RPMI7951 (cell line): ENCODE measurements around the gene SLC22A4. TPM values are rescaled to one million over a fixed set of nuclear protein-coding genes. Genes with fewer than 3 reads are reported as not detected.

Experiments used
- DNase-seq: peaks from one replicate; pipeline ENCODE4 v3.0.0-alpha.2; 2012; ENCODE audit warnings: low read depth
- total RNA-seq: library from RNA; depleted of rRNA; stranded (reverse); fragments of >200 nt; shearing (Covaris generic); gene quantifications from 2 replicates; pipeline ENCODE4 v1.2.3, GENCODE V29; 2014

SLC22A4 gene
- total RNA-seq, 1 experiment from 2014 or later = 6.7 TPM

DNA sequence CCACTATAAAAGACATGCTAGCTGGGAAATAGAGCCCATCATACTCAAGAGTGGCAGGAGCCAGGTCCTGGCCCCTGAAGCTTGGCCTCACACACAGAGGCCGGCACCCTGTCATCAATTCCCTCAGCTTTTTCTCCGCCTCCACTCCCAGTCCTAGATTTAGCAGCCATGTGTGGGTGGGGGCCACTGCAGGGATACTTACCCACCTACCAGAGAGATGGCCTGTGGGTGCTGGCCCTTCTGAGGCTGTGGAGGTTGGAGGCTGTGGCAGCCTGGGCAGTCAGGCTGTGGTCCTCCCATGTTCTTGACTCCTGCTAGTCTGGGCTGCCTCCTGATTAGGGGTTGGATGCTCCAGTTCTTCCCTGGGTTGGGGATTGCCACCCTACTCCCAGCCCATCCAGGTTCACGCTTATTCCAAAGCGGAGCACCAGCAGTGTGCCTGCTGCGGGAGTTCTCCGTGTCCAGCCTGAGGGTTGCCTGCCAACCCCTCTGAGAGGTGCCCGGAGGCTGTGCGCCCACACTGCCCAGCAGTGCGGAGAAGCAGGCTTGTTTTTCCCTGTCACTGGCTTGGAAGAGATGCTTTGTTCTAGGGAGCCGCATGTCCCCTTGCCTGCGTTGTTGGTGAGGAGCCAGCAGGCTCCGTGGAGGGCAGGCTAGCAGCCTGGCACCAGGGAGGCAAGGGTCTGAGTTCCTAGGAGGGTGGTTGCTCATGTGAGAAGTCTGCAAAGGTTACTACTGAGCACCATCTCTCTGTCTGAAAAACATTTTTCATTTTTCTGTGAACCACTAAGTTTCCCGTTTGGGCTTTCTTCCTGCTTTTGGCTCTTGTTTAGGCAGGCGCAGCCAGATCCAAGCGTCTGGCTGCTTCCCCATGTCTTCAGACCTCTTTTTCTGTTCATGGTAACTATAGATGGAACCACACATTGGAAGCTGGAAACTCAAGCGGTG is 82.8 kb downstream of the SLC22A4 start:
- DNase-seq = no peak

DNA sequence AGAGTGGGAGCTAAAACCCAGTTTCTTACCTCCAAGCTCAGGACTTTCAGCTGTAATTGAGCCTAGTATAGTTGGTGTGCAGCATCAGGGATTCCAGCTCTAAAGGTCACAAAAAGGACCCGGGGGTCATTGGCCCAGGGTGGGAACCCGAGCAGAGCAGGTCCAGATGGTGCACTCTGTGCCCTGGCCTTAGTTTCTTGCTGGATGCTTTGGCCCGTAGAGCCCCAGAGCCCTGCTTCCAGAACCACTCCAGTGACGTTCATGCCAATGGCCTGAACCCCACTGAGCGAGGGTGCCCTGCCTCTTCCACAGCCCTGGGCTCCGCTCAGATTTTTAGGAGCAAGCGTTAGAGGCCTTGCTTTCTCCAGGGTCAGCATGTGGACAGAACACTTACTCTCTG is 83.5 kb downstream of the SLC22A4 start:
- DNase-seq = no peak

DNA sequence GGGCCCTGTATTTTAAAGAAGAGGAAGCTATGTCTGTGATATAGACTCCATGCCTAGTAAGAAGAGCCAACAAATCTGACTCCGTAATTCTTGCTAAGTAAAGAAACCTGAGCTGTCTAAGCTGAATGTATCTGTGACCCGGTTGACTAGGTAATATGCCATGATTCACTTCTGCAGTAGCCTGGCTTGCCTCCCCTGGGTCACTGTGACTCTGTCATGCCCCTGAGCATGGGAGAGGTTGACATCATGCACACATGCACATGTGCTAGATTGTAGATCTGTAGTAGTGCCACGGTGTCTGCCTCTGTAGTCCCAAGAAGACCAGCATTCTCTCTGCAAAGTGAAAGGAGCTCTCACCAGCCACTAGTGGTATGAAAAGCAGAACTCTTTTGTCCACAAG is 84.4 kb downstream of the SLC22A4 start:
- no peak for DNase-seq

DNA sequence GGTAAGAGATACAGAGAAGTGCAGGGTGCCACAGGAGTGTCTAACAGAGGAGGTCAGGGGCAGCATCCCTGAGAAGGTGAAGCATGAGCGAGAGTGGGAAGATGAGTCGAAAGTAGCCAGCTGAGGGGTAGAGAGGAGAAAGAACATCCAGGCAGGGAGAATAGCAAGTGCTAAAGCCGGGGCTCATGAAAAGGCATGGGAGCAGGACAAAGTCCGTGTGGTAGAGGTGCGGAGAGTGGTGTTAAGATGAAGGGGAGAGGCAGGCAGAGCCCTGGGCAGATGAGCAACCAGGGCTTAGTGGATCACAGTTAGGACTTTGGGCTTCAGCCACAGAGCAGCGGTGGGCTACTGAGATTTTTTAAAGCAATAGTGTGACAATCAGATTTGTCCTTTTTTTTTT is 85.9 kb downstream of the SLC22A4 start:
- DNase-seq = no peak

DNA sequence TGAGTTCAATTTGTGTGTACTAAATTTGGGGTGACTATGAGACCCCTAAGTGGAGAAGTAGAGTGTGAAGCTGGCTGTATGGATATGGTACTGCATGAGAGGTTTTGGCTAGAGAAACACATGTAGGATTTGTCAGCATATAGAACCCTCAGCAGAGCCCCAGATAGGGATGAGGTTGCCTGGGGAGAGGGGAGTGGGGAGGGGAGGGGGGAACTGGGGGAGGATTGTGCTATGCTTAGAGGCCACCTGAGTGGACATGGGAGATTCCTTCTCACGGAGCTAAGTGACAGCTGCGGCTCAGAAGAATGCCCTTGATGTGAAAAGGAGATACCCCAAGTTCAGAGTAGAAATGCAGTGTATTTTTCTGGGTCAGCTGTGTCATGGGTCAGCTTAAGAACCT is 86.5 kb downstream of the SLC22A4 start:
- no peak for DNase-seq

DNA sequence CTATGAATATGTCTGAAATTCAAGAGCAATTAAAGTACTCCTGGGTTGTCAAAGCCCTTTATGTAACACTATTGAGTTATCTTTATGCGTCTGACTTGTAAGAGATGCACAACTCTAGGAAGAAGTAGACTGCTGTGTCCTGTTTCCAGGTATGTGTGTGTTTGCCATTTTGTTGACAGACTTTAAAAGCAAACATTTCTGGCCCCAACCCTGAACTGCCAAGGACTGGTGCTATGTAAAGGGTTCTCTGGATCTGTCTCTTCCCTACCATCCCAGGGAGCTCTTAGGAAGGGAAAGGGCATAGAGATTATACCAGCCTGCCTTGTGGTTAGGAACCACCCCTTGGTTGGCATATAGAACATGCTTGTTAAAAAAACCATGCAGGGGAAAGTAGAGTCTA is 87.4 kb downstream of the SLC22A4 start:
- no peak for DNase-seq

DNA sequence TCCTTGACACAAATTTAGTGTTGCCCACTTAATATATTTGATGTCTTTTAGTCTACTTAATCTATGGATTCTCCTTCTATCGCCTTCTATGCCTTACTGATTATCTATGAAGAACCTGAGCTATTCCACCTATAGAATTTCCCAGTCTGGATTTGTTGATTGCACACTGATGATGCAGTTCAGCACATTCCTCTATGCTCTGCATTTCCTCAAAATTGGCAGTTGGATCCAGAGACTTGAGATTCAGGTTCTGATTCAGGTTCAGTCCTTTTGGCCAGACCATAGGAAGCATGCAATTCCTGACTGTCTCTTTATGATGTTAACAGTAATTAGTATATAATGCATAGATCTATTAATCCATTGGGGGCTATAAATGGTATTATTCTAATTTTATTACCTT is 89.1 kb downstream of the SLC22A4 start:
- DNase-seq = no peak

DNA sequence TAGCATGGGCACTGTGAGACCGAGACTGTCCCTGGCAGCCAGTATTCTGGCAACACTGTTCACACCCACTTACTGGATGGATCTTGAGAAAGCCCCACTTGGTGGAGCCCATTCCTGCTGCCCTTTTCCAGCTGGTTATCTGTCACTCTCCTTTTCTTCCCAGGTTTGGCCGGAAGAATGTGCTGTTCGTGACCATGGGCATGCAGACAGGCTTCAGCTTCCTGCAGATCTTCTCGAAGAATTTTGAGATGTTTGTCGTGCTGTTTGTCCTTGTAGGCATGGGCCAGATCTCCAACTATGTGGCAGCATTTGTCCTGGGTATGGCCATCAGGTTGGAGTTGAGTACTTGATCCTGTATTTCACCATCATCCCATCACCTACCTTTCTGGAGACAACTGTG is 89.8 kb downstream of the SLC22A4 start:
- no peak for DNase-seq

DNA sequence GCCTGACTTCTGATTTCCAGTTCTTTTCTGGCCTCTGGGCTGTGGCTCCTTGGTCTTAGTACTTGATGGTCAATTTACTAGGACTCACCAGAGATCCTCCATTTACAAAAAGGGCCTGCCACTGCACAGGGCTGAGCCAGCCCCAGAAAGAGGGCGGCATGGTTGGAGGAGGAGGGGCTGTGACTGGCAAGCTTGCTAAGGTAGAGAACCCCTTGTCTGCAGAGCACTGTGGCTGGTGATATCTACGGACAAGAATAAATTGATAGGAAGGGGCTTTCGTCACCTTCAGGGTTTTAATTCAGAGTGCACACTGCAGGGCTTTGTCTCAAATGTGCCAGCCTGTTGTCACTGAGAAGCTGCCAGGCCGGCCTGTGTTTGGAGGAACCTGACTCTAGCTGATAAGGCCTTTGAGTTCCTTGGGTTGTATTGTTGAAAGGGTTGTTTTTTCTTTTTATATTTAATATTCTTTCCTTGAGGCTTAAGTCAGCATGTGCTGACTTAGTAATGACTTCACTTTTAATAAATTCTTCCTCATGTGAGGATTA is 90.4 kb downstream of the SLC22A4 start:
- DNase-seq = no peak

DNA sequence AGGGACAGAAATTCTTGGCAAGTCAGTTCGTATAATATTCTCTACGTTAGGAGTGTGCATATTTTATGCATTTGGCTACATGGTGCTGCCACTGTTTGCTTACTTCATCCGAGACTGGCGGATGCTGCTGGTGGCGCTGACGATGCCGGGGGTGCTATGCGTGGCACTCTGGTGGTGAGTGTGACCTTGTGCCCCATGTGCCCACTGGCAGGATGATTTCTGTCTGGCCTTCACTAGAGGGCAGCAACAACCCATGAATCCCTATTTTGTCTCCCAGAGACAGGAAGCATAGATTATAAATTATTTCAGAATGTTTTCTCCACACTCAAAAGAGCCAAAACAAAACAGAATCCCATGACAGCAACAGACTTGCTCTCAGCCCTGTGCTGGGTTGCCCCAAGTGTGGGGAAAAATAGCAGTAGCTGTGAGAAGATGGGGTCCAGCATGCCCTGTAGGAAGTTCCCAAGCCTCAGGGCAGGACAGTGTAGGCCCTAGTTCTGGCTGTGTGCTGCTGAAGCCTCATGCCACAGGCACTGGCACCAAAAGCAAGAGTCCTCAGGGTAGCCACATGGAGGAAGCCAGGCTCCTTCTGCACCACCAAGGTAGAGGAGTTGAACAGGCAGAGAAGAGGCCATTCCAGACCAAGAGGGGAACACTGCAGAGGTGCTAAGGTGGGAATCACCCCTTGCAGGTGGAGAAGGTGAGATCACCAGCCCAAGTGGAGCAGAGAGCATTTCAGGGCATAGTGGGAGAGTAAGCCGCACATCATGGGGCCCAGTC is 91.3 kb downstream of the SLC22A4 start:
- DNase-seq = peak; percentile 73

DNA sequence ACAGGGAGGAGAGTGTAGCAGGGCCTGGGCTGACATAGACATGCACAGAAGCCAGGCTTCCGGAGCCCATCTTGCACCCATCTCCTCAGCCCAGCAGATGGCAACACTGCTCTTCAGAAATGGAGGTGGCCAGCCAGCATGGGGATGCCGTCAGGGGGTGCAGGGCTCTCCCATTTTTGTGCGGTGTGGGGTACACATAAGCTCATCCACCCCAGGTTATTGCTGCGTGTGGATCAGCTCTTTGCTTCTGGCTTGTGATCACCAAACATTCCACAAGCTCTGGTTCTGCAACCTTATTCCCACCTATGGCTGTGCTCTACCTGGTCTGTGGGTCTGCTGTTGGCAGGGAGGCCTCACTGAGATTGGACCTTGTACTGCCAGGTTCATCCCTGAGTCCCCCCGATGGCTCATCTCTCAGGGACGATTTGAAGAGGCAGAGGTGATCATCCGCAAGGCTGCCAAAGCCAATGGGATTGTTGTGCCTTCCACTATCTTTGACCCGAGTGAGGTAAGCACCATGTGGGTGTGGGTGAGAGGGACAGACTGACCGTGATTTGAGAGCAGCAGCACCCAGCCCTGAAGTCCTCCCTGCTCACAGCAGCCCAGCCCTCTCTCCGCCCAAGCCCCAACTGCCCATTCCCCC is 92.6 kb downstream of the SLC22A4 start:
- DNase-seq = peak; percentile 69

DNA sequence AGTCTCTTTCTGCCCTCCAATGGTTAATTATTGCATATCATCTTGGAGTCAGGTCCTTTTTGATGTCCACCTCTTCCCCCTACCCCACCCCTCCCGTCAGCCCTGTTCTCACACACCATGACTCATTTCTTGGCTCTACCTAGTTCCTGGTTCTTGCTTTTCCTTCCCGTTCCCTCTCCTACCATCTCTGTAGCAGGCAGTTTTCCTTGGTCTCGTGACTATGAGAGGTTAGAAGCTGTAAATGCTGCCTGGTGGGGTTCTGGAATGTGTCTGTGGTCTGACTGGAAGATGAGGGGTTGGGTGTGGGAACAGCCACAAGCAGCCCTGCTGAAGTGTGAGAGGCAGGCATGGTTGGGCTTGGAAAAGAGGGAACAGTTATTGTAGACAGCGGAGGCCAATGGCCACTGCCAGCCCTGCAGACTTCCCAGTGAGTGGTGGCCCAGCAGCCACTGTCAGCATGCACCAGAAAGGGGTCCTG is 93.5 kb downstream of the SLC22A4 start:
- DNase-seq = peak; percentile 99

DNA sequence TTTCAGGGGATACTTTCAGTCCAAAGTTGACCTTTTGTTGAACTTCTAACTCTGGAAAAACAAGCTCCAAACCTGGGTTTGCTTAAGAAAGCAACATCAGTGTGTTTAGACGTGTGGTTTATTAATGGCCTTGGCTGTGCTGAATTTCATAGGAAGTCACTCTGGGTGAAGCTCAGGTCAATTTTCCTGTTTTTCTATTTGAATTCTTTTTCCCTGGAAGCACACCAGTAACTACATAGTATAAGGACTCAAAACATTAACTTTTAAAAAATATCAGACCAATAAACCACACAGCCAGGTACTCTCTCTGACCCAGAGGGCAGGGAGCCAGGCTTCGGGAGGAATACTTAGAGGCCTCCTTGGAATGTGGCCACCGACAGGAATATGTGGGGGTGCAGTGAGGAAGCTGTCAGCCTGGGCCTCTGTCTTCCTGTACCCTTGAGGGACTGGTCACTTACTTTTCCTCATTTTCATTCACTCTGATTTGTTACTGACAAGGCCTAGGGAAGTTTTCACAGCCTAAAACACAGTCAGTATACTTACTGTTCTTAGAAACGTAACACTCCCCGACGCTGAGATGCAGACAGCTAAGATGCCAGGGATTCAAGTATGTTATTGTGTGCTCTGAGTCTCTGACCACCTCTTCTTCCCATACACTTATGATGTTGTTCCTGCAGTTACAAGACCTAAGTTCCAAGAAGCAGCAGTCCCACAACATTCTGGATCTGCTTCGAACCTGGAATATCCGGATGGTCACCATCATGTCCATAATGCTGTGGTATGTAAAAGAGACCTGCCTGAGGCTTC is 94.3 kb downstream of the SLC22A4 start:
- DNase-seq = peak; percentile 70

DNA sequence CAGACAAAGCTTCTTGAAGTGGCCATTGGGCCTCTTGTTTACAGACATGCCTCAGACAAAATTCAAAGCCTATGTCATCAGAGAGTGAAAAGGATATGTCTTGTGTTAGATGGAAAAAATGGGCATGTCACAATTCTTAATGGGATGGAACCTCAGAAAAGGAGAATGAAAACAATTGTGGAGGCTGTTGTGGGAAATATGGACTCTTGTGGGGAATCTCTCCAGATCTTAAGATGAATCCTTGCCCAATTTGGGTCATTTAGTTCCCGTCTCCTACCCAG is 94.8 kb downstream of the SLC22A4 start:
- no peak for DNase-seq

DNA sequence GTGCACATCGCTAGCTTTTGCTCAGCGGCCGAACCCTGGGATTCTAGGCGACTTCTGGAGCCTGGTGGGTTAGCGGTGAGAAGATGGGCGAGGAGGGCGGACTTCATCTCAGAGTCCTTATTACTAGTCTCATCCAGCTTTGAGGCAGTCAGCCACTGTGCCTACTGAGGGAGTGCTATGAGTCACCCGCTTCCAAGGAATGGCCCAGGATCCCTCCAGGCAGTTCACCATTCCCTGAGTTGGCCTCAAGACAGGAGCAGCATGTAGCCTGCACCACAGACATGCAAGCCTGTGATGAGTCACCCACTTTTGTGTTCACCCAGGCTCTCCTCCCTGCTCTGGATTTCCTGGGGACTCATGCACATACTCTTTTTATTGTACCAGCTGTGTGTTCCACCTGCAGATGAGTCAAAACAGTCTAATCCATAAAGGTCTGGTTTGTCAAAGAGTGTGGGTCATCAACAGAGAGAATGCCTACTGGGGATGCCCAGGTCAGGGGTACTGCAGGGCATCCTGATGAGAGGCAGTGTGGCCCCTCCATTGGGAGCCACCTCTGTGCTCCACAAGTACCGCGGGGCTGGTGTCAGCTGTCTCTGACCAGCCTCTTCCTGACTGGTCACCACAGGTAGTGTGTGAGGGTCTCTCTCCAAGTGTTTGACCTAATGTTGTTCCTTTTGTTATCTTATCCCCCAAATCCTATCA is 95.5 kb downstream of the SLC22A4 start:
- DNase-seq = peak; percentile 100

DNA sequence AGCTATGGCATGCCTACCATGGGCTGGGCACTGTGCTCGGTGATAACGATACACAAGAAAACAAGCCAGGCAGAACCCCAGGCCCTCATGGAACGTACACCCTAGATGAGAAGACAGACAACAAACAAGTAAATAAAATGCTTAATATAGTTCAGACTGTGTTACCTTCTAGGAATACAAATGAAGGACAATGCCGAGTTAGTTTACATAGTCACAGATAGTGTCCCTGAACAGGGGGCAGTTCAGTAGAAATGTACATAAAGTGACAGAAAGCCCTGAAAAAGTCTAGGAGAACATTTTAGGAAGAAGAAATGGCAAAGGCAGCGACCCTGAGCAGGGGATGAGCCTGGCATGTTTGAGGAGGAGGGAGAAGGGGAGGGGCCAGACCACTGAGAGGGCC is 97.1 kb downstream of the SLC22A4 start:
- DNase-seq = no peak

DNA sequence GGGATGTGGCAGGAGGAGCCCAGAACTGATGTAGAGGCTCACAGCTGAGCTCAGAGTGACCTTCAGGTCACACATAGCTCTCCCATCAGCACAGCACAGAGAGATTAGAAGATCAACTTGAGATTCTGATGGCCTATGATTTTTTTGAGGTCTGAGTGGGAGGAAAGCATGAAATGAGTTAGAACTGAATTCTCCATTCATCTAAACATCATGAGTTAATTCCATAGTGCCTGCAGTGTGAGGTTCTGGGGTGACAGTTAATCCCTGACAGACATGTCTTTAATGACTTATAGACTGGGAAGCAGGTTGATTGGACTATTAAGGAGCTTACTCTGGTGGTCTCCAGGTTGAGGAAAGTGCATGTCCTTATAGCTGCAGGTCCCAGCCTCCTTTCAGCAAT is 97.7 kb downstream of the SLC22A4 start:
- no peak for DNase-seq

DNA sequence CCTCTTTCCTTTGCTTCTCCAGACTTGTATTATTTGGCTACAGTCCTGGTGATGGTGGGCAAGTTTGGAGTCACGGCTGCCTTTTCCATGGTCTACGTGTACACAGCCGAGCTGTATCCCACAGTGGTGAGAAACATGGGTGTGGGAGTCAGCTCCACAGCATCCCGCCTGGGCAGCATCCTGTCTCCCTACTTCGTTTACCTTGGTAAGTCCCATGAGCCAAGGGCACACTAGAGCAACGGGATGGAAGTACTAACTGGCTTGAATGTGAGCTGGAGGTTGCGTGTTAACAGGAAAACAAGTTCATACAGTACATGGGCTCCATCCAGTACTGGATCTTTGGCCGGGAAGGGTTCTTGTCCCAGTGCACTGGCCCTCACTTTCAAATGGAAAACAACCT is 98.2 kb downstream of the SLC22A4 start:
- no peak for DNase-seq

DNA sequence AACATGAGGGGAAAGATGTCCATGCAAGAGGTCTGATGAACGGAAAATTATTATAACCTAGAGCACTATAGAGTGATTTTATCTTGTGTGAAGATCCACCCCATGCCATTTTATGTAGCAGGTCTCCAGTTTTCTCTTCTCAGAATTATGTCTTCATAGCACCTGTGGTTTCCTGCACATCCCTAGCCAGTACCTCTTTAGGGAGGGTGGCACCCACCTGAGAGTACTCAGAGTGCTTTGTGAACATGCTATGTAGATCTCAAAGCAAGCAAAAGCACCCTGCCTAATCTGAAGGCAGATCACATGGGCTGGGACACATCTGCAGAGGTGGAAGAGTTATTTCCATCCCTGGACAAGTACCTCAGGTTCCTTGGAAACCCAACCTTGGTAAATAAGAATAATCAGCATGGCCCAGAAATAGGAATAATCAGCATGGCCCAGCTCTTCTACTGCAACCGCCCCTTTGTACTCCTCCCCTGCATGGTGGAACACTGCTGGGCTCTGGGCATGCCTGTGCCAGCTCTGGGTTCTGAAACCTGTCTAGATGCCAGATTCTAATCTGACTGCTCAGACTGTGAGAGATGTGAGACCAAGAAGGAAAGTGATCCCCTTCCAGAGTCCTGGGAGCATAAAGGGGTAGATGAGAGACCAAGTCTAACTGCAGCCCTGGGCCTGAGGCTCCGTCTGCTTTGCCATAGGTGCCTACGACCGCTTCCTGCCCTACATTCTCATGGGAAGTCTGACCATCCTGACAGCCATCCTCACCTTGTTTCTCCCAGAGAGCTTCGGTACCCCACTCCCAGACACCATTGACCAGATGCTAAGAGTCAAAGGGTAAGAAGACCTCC is 99.0 kb downstream of the SLC22A4 start:
- no peak for DNase-seq
